ENCODE measurements around the gene GPR137. TPM values are rescaled to one million over a fixed set of nuclear protein-coding genes. Genes with fewer than 3 reads are reported as not detected.

Gene GPR137
- total and polyA plus RNA-seq, 9 of the 15 experiments (the other 6 are each of a cell fraction or from before 2014, with no cell fraction given), result 0.32 to 26.7 (median 10.7) TPM

DNA sequence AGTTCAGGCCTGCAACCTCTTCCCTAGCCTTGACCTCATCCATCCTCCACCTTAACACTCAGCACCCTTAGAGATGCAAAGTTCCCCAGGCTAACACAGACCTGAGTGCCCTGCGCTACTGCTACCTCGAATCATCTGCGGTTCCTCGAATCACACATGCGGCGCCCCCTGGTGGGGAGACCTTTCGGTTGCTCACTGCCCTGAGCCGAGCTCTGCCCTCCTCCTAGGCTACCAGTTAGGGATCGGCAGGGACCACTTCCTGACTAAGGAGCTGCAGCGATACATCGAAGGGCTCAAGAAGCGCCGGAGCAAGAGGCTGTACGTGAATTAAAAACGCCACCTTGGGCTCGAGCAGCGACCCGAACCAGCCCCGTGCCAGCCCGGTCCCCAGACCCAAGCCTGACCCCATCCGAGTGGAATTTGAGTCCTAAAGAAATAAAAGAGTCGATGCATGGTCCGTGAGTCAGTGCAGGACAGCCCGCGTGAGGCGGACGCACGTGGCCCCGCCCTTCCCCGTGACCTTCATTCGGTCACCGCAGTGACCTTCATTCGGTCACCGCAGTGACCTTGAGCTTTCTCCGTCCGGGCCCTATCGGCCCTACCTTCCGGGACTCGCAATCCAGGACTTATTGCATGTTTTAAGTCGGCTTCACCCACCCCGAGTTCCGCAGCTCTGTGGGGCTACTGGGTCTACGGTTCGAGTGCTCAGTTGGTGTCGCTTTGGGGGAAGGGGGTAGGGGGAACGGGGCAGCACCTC, 18.8 kb downstream of the GPR137 start (continued):
- TF ChIP-seq SLC30A9 (CRISPR knock-in tag; IDR thresholded peaks at IDR 0.05), result no peak
- TF ChIP-seq HSF4 (CRISPR knock-in tag; IDR thresholded peaks at IDR 0.05; ENCODE audit: borderline replicate concordance), result no peak
- no peak for TF ChIP-seq ZBTB43 (CRISPR knock-in tag; IDR thresholded peaks at IDR 0.05)
- TF ChIP-seq JUND (IDR thresholded peaks at IDR 0.05; ENCODE audit: borderline replicate concordance, low read depth, low read length), result 0 out of 2 replicates have a peak, but pooled peaks have one; percentile 34
- TF ChIP-seq JUND (tag; IDR thresholded peaks at IDR 0.05; ENCODE audit: borderline replicate concordance, low read depth, low read length), result peak; percentile 61; the same call in 2 of the 3 replicates
- no peak for TF ChIP-seq EGR1 (conservative IDR thresholded peaks at IDR 0.05)
- no peak for TF ChIP-seq TAL1 (IDR thresholded peaks at IDR 0.05)
- TF ChIP-seq, protein P1, sequence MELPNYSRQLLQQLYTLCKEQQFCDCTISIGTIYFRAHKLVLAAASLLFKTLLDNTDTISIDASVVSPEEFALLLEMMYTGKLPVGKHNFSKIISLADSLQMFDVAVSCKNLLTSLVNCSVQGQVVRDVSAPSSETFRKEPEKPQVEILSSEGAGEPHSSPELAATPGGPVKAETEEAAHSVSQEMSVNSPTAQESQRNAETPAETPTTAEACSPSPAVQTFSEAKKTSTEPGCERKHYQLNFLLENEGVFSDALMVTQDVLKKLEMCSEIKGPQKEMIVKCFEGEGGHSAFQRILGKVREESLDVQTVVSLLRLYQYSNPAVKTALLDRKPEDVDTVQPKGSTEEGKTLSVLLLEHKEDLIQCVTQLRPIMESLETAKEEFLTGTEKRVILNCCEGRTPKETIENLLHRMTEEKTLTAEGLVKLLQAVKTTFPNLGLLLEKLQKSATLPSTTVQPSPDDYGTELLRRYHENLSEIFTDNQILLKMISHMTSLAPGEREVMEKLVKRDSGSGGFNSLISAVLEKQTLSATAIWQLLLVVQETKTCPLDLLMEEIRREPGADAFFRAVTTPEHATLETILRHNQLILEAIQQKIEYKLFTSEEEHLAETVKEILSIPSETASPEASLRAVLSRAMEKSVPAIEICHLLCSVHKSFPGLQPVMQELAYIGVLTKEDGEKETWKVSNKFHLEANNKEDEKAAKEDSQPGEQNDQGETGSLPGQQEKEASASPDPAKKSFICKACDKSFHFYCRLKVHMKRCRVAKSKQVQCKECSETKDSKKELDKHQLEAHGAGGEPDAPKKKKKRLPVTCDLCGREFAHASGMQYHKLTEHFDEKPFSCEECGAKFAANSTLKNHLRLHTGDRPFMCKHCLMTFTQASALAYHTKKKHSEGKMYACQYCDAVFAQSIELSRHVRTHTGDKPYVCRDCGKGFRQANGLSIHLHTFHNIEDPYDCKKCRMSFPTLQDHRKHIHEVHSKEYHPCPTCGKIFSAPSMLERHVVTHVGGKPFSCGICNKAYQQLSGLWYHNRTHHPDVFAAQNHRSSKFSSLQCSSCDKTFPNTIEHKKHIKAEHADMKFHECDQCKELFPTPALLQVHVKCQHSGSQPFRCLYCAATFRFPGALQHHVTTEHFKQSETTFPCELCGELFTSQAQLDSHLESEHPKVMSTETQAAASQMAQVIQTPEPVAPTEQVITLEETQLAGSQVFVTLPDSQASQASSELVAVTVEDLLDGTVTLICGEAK (IDR thresholded peaks at IDR 0.05), result 0 out of 2 replicates have a peak, but pooled peaks have one; percentile 27
- TF ChIP-seq, protein P1 (CRISPR knock-in tag; IDR thresholded peaks at IDR 0.05), result no peak
- no peak for TF ChIP-seq PHF20 (IDR thresholded peaks at IDR 0.05; ENCODE audit: partially characterized antibody)
- TF ChIP-seq ZBTB7A (IDR thresholded peaks at IDR 0.05; ENCODE audit: borderline replicate concordance, control insufficient read depth, low read depth, low read length), result no peak; the same call in 1 of the 2 replicates
- TF ChIP-seq SMARCE1 (IDR thresholded peaks at IDR 0.05), result peak; percentile 48; the same call in 1 of the 2 replicates
- TF ChIP-seq ZNF707 (CRISPR knock-in tag; conservative IDR thresholded peaks at IDR 0.05), result no peak
- peak; percentile 70; the same call in 1 of the 2 replicates for TF ChIP-seq ZNF431 (CRISPR knock-in tag; IDR thresholded peaks at IDR 0.05)
- peak; percentile 54; the same call in 1 of the 2 replicates for TF ChIP-seq RAD51 (IDR thresholded peaks at IDR 0.05; ENCODE audit: borderline replicate concordance, low read depth)
